Spleen (tissue), 11 donors: ENCODE data around the gene TMEM121. TPM values are rescaled to one million over a fixed set of nuclear protein-coding genes. Genes with fewer than 3 reads are reported as not detected.

ENCODE experiments used
- DNase-seq: peaks from one replicate; pipeline ENCODE4 v3.0.0-alpha.2; 2020
- H3K27ac ChIP-seq, 8 donors: fragments of 200-600 bp; sonication (generic) in 7 of 8; 1 replicate in 4 of 8; 2 replicates in 4 of 8; pipeline versions ENCODE4 v1.5.0 to v1.8.0; 2016 to 2021; ENCODE audit warnings: inconsistent platforms in 4 of 8, mild to moderate bottlenecking in 4 of 8, moderate library complexity in 1 of 8
- H3K27me3 ChIP-seq, 7 donors: fragments of 200-600 bp; sonication (generic) in 6 of 7; replicated peaks in 1 of 7; 1 replicate in 4 of 7; 2 replicates in 3 of 7; pipeline versions ENCODE4 v1.5.0 to v1.8.0; 2016 to 2021; ENCODE audit warnings: inconsistent platforms in 3 of 7, mild to moderate bottlenecking in 1 of 7
- H3K36me3 ChIP-seq, 6 donors: fragments of 200-600 bp; sonication (generic) in 5 of 6; 1 replicate in 4 of 6; 2 replicates in 2 of 6; pipeline versions ENCODE4 v1.5.0 to v1.8.0; 2016 to 2021; ENCODE audit warnings: inconsistent platforms in 2 of 6
- H3K4me1 ChIP-seq, 6 donors: fragments of 200-600 bp; sonication (generic) in 5 of 6; 1 replicate in 3 of 6; 2 replicates in 3 of 6; pipeline versions ENCODE4 v1.5.0 to v1.8.0; 2016 to 2021; ENCODE audit warnings: inconsistent platforms in 3 of 6
- H3K4me3 ChIP-seq, 8 donors: fragments of 200-600 bp; sonication (generic) in 7 of 8; 1 replicate in 4 of 8; 2 replicates in 4 of 8; pipeline versions ENCODE4 v1.5.0 to v1.8.0; 2016 to 2021; ENCODE audit warnings: inconsistent platforms in 4 of 8, mild to moderate bottlenecking in 4 of 8, moderate library complexity in 2 of 8
- H3K9me3 ChIP-seq, 8 donors: fragments of 200-600 bp; sonication (generic) in 7 of 8; 1 replicate in 4 of 8; 2 replicates in 4 of 8; pipeline versions ENCODE4 v1.5.0 to v1.8.0; 2016 to 2021; ENCODE audit warnings: inconsistent platforms in 4 of 8
- POLR2A ChIP-seq, 3 donors: fragments of 450-650 bp; IDR thresholded peaks; one replicate each; pipeline ENCODE4 v1.5.1; 2017; ENCODE audit warnings: antibody characterized with exemption in 3 of 3, mild to moderate bottlenecking in 1 of 3
- POLR2AphosphoS5 ChIP-seq, 3 donors: sonication (generic); formaldehyde crosslinking; IDR thresholded peaks; one replicate each; pipeline ENCODE4 v1.5.1; 2017; ENCODE audit warnings: antibody characterized with exemption in 3 of 3
- WGBS, 5 donors: extraction: QIAGEN DNeasy Blood & Tissue Kit in 3 of 5; methylation state at CpG; one replicate each; pipeline versions ENCODE4 v1.1.5 to v1.1.7; 2013 to 2018; 5-methylcytosine and 5-hydroxymethylcytosine counted together
- intact Hi-C: fragments of 100-400 bp; cut with DNase I; formaldehyde crosslinking; loops from one replicate; pipeline ENCODE4 v1.15.0; 2023; ENCODE audit warnings: low total_unique reads
- polyA plus RNA-seq, 3 donors: library from polyadenylated mRNA; stranded (reverse); fragments of 200-250 nt; gene quantifications; one replicate each; pipeline ENCODE4 v1.2.1, GENCODE V29; 2013
- total RNA-seq, 7 donors: library from RNA; depleted of rRNA in 3 of 7; stranded (reverse); fragments of >200 nt in 3 of 7; fragmentation: NEBNext Ultra II Directional in 4 of 7; extraction: Animal tissue kit (Norgen Biotek cat#: 25700) in 4 of 7; gene quantifications; one replicate each; pipeline versions ENCODE4 v1.1.0 to v1.2.1, GENCODE V29; 2016 to 2021
- TF ChIP-seq, protein P1 (sequence below), 11 experiments: fragments of 200-600 bp in 7 of 11; fragments of 450-650 bp in 4 of 11; sonication (generic) in 4 of 11; IDR thresholded peaks in 8 of 11; conservative IDR thresholded peaks in 3 of 11; 1 replicate in 7 of 11; 2 replicates in 4 of 11; pipeline versions ENCODE4 v1.4.0 to v1.8.0; 2016 to 2021; ENCODE audit warnings: antibody characterized with exemption in 11 of 11, inconsistent platforms in 4 of 11, mild to moderate bottlenecking in 1 of 11
- donor health status: healthy with polysubstance abuse.
- donor health status: DM: no; HTN: no; CAD: no; lungs with moderate emphysema.
- donor health status: DM: no; HTN: no; CAD: no.
- donor health status: Bipolar disorder and iron deficiency.
- donor health status: healthy.
- donor health status: DM: no; HTN: no; CAD: no.
- donor health status: DM: yes; HTN: yes; CAD: no.

Gene TMEM121
- total and polyA plus RNA-seq, 10 donors = 3.3 to 10.4 (median 4.6) TPM

DNA sequence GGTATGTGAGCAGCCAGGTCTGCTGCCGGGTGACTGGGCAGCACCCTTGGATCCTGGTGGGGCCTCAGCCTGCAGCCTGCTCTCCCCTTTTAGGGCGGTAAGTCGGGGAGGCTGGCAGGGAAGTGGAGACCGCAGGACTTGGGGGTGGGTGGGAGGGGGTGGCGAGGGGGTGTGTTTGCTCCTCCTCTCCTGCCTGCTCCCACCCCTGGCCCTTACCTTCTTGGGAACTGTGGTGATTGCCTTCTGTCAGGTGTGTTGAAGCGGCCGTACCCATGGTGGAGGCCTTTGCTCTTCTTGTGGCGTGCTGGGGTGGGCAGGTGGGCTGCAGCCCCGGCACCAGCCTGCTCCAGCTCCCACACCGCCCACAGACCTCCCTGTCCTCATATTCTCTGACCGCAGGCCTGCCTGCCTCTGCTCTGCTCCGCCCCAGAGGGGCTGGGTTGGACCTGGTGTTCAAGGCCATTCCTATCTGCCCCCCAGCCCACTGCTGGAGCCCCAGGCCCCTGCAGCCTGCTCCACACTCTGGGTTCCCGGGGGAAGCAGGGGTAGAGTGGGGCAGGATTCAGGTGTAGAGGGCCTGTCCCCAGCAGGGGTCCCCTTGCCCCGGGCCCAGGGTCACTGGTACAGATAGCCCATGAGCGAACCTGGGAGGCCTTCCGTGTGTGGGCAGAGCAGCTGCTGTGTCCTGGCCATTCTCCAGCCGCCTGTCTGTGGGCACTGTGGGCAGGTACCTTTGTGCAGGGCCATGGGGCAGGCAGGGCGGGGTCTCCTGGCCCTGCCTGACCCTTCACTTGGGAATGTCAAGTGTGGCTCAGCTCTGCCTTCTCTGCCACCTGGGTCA is 30.2 kb upstream of the TMEM121 start:
- DNase-seq = no peak
- Histone ChIP-seq H3K27ac (no peak overlapping the region), H3K4me3 (no peak overlapping the region), H3K27me3 (no peaks in the 10 kb centered on the region), H3K4me1 (peaks cover 0 to 17% (median 10%) of the 10 kb centered on the region in 6 donors), H3K36me3 (peaks cover 0 to 43% (median 0%) of the 10 kb centered on the region in 6 donors), H3K9me3 (no peaks in the 10 kb centered on the region)
- TF ChIP-seq POLR2A (IDR thresholded peaks at IDR 0.05) = no peak
- TF ChIP-seq, protein P1, sequence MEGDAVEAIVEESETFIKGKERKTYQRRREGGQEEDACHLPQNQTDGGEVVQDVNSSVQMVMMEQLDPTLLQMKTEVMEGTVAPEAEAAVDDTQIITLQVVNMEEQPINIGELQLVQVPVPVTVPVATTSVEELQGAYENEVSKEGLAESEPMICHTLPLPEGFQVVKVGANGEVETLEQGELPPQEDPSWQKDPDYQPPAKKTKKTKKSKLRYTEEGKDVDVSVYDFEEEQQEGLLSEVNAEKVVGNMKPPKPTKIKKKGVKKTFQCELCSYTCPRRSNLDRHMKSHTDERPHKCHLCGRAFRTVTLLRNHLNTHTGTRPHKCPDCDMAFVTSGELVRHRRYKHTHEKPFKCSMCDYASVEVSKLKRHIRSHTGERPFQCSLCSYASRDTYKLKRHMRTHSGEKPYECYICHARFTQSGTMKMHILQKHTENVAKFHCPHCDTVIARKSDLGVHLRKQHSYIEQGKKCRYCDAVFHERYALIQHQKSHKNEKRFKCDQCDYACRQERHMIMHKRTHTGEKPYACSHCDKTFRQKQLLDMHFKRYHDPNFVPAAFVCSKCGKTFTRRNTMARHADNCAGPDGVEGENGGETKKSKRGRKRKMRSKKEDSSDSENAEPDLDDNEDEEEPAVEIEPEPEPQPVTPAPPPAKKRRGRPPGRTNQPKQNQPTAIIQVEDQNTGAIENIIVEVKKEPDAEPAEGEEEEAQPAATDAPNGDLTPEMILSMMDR (IDR thresholded peaks at IDR 0.05 in 8 of 11, conservative IDR thresholded peaks at IDR 0.05 in 3 of 11) = no peak
- TF ChIP-seq POLR2AphosphoS5 (IDR thresholded peaks at IDR 0.05) = no peak
- intact Hi-C loops = no loop called here
- WGBS, 5 donors = 87 to 93% (median 90%) methylated on average over 11 to 18 of the region's 18 CpGs

DNA sequence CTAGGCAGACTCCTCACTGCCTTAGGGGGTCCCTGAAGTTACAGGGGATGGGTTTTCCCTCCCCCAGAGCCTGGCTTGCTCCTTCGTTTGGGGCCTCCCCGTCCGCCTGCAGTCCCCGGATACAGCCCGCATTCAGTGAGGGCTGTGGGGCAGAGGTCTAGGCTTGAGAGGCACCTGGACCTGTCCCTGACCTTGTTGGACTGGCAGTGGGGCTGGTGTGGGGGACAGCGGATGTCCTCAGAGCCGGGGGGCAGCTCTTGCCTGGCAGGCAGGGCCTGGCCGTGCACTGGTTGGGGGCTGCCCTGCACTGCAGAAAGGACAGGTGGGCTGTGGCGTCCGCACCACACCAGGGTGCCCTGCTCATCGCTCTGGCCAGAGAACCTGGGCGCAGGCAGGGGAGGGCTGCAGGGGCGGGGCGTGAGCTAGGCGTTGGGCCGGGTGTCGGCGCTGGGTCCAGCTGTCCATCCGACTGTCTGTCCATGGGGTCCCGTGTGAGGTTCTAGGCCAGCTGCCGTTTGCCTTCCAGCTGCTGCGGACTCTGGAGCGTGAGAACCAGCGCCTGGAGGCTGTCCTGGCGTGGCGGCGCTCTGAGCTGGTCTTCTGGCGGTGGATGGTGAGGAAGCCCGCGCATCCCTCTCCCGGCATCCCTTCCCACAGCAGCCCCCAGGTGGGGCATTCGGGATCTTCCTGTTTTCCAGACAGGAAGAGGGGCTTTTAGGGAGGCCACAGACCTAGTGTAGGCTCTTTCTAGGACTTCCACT is 29.4 kb upstream of the TMEM121 start:
- no peaks in the 10 kb centered on the region for H3K9me3 ChIP-seq
- intact Hi-C loops = no loop called here
- H3K4me3 ChIP-seq = no peak overlapping the region
- 91 to 97% (median 96%) methylated on average over 14 to 32 of the region's 32 CpGs for WGBS, 5 donors
- no peak for DNase-seq
- H3K27me3 ChIP-seq = no peaks in the 10 kb centered on the region
- peaks cover 0 to 9% (median 3%) of the 10 kb centered on the region in 6 donors for H3K4me1 ChIP-seq
- H3K36me3 ChIP-seq = peaks cover 0 to 43% (median 0%) of the 10 kb centered on the region in 6 donors
- H3K27ac ChIP-seq = no peak overlapping the region
- TF ChIP-seq, protein P1 (IDR thresholded peaks at IDR 0.05 in 8 of 11, conservative IDR thresholded peaks at IDR 0.05 in 3 of 11) = no peak
- TF ChIP-seq POLR2AphosphoS5 (IDR thresholded peaks at IDR 0.05) (no peak), POLR2A (IDR thresholded peaks at IDR 0.05) (no peak)

DNA sequence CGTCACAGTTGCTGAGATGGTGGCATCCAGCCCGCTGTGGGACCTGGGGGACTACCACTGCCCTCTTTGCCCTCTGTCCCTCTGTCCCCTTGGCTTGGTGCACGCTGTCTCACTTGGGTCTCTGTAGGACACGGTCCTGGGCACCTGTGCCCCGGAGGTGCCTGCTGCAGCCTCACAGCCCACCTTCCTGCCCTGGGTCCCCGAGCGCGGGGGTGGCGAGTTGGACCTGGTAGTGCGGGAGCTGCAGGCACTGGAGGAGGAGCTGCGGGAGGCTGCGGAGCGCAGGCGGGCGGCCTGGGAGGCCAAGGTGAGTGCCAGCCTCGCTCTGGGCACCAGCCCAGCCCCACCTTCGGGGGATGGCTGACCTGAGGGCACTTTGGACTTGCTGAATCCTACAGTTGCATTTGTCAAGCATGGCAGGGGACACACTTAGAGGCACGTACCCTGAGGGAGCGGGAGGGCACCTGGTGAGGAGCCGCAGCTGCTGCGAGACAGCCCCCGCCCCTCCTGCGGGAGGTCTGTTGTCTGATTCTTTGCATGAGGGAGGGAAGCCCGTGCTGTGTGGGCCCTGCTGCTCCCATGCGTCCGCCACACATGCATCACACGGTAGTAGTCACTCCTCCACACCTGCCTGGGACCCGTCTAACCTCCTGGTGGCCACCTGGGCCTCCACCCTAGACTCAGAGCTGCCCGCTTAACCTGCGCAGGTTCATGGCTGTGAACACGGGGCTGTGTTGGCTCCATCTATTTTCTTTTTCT is 28.5 kb upstream of the TMEM121 start:
- DNase-seq = no peak
- Histone ChIP-seq H3K9me3 (no peaks in the 10 kb centered on the region), H3K36me3 (peaks cover 0 to 36% (median 0%) of the 10 kb centered on the region in 6 donors), H3K27me3 (peaks cover 0 to 7% (median 0%) of the 10 kb centered on the region in 7 donors), H3K4me3 (no peak overlapping the region), H3K27ac (no peak overlapping the region), H3K4me1 (peaks cover 0 to under 1% (median 0%) of the 10 kb centered on the region in 6 donors)
- TF ChIP-seq POLR2AphosphoS5 (IDR thresholded peaks at IDR 0.05) (no peak), POLR2A (IDR thresholded peaks at IDR 0.05) (no peak)
- TF ChIP-seq, protein P1 (IDR thresholded peaks at IDR 0.05 in 8 of 11, conservative IDR thresholded peaks at IDR 0.05 in 3 of 11) = no peak
- intact Hi-C loops = no loop called here
- WGBS, 5 donors = 94 to 96% (median 95%) methylated on average over 21 to 31 of the region's 31 CpGs
